IPS-18c (cell line): ENCODE results near the gene BFSP1.
A peak's percentile ranks its signal among the peaks of the same experiment; 100 is the strongest.

Experiments used
- H3K4me3 ChIP-seq: 2 replicates; pipeline ENCODE4 v1.7.0; 2013; ENCODE audit warnings: low read depth, mild to moderate bottlenecking, low read length, moderate library complexity; ENCODE audit not compliant: insufficient read depth
- H3K9me3 ChIP-seq: one replicate; pipeline ENCODE4 v1.6.1; 2013; ENCODE audit warnings: mild to moderate bottlenecking, low read length, moderate library complexity; ENCODE audit not compliant: control insufficient read depth, insufficient read depth

The BFSP1 gene

GRCh38 chr20:17530716-17531664 is at the start of gene BFSP1:
Gene BFSP1 (minus strand): TSS chr20:17531379. CDS start chr20:17531329, 50 bp downstream.
- Histone ChIP-seq H3K9me3 (no peaks in the 10 kb centered on the region), H3K4me3 (peak within 1 kb of the TSS; percentile 63)

- Histone ChIP-seq H3K4me3 (no peak overlapping the region), H3K9me3 (no peaks in the 10 kb centered on the region)
Measured at GRCh38 chr20:17580895-17581294, 49.7 kb upstream of the BFSP1 start.

- Histone ChIP-seq H3K4me3 (no peak overlapping the region), H3K9me3 (no peaks in the 10 kb centered on the region)
Measured at GRCh38 chr20:17579369-17580039, 48.3 kb upstream of the BFSP1 start.

GRCh38 chr20:17576215-17576614 is 45.0 kb upstream of the BFSP1 start:
- no peak overlapping the region for H3K4me3 ChIP-seq
- H3K9me3 ChIP-seq, result no peaks in the 10 kb centered on the region

- Histone ChIP-seq H3K4me3 (no peak overlapping the region), H3K9me3 (no peaks in the 10 kb centered on the region)
Measured at GRCh38 chr20:17573463-17573862, 42.3 kb upstream of the BFSP1 start.

- H3K9me3 ChIP-seq, result no peaks in the 10 kb centered on the region
- no peak overlapping the region; the same call in 1 of the 2 replicates for H3K4me3 ChIP-seq
Measured at GRCh38 chr20:17572034-17572638, 41.0 kb upstream of the BFSP1 start.

- Histone ChIP-seq H3K4me3 (peak overlapping the region; percentile 94), H3K9me3 (no peaks in the 10 kb centered on the region)
Measured at GRCh38 chr20:17571153-17571527, 40.0 kb upstream of the BFSP1 start.

- peak overlapping the region; percentile 94 for H3K4me3 ChIP-seq
- H3K9me3 ChIP-seq, result no peaks in the 10 kb centered on the region
Measured at GRCh38 chr20:17570347-17571152, 39.4 kb upstream of the BFSP1 start.

- no peaks in the 10 kb centered on the region for H3K9me3 ChIP-seq
Measured at GRCh38 chr20:17569616-17570346, 38.6 kb upstream of the BFSP1 start, which contains the start of gene DSTN. Gene DSTN (plus strand): TSS chr20:17570075. CDS start chr20:17570209, 134 bp downstream.

GRCh38 chr20:17568972-17569521 is 37.9 kb upstream of the BFSP1 start:
- Histone ChIP-seq H3K4me3 (peak overlapping the region; percentile 69), H3K9me3 (no peaks in the 10 kb centered on the region)

More at GRCh38 chr20:17569616-17570346, 38.6 kb upstream of the BFSP1 start, which contains the start of gene DSTN:
- H3K4me3 ChIP-seq, result peak within 1 kb of the TSS; percentile 94

GRCh38 chr20:17568045-17568788 is 37.0 kb upstream of the BFSP1 start:
- peak overlapping the region; percentile 69; the same call in 1 of the 2 replicates for H3K4me3 ChIP-seq
- H3K9me3 ChIP-seq, result no peaks in the 10 kb centered on the region

GRCh38 chr20:17566345-17566744 is 35.2 kb upstream of the BFSP1 start:
- Histone ChIP-seq H3K9me3 (no peaks in the 10 kb centered on the region), H3K4me3 (no peak overlapping the region)

GRCh38 chr20:17565169-17565845 is 34.1 kb upstream of the BFSP1 start:
- Histone ChIP-seq H3K4me3 (no peak overlapping the region), H3K9me3 (no peaks in the 10 kb centered on the region)

- H3K9me3 ChIP-seq, result no peaks in the 10 kb centered on the region
- no peak overlapping the region for H3K4me3 ChIP-seq
Measured at GRCh38 chr20:17562804-17563305, 31.7 kb upstream of the BFSP1 start.
